GM21619 (cell line): ENCODE measurements around the gene HSFX4.
"Not testable (repeated sequence)": the region's sequence is repeated elsewhere in the genome, so short reads cannot be mapped to it uniquely, and the experiment has no call there.

Source experiments
- ATAC-seq: cut with Tn5 transposase; IDR thresholded peaks from one replicate; pipeline ENCODE4 v1.9.1; 2021; ENCODE audit not compliant: unreplicated experiment

The HSFX4 gene

GRCh38 chrX:149937871-149938426 is 8.6 kb downstream of the HSFX4 start:
- no peak for ATAC-seq

DNA sequence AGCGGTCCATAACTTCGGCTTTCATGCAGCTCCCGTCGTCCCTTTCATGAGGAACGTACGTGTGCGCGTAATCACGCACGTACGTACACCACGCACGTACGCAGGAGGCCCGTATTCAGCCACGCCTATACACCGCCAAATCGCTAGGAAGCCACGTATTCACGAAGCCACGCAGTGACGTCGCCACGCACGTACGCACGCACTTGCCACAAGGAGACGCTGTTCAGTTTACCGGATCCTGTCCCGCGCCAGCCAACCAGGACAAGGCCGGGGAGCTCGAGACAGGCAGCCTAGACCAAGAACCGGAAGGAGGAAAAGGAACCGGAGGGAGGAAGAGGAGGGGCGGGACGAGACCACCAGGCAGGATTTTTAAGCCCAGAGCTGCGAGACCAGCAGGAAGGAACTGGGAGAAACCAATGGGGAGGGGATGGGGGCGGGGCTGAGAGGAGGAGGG is 9.1 kb downstream of the HSFX4 start, which contains the start of gene EOLA2:
Gene EOLA2 (minus strand): TSS at position 65 of the 454 bp plus-strand sequence. CDS start 4,617 bp downstream, outside the sequence.
- ATAC-seq = peak; percentile 65

DNA sequence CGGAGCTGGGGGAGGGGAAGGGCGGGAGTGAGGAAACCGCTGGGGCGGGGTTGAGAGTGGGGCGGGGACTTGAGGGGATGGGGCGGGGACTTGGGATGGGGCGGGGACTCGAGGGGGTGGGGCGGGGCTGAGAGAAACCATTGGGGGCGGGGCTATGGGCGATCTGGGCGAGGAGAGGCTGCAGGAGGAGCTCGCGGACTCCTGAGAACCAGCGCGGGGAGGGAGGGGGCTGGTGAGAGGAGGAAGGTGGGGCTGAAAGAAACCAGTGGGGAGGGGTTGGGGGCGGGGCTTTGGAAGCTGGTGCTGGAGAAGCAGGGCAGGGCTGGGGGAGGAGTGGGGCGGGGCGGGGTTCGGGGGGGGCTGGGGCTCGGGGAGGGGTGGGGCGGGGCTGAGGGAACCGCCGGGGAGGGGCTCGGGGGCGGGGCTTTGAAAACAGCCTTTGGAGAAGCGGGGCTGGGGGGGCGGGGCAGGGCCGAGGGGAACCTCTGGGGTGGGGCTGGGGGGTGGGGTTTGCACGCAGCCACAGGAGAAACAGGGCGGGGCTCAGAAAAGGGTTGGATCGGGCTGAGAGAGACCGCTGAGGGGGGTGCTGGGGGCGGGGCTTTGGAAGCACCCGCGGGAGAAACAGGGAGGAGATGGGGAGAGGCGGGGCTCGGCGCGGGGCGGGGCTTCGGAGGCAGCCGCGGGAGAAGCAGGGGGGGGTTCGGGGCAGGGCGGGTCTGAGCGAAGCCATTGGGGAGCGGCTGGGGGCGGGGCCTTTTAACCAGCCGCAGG is 9.7 kb downstream of the HSFX4 start:
- ATAC-seq = peak; percentile 2

DNA sequence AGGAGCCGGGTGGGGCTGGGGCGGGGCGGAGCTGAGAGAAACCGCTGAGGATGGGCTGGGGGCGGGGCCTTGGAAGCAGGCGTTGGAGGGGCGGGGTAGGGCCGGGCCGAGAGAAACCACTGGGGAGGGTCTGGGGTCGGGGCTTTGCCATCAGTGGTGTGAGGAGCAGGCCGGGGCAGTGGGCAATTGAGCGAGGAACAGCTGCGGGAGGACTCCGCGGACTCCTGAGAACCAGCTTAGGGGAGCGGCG is 10.2 kb downstream of the HSFX4 start:
- ATAC-seq = peak; percentile 6

DNA sequence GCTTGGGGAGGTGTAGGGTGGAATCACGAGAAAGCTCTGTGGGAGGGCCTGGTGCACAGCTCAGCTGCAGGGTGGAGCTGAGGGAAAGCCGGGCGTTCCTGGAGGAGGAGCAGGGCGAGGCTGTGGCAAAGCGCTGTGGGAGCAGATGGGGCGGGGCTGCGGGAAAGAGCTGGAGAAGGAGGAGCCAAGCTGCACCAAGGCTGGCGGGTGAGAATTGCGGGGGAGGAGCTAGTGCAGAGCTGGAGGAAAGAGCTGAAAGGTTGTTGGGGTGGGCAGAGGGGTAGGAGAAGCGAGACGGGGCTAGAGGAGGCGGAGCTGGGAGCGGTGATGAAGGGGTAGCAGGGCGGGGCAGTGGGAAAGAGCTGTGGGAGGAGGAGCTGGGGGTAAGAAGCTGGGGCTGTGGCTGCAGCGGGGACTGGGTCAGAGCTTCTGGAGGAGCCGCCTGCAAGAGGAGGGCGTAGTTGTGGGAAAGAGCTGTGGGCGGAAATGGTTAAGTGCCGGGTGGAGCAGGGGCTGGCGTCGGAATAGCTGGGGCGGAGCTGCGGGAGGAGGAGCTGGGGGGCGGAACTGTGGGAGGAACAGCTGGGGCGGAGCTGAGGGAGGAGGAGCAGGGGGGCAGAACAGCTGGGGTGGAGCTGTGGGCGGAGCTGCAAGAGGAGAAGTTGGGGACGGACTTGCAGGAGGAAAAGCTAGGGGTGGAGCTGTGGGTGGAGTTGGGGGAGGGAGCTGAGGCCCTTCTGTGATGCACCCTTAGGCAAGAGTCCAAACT is 10.7 kb downstream of the HSFX4 start:
- ATAC-seq = peak; percentile 48

- ATAC-seq = not testable (repeated sequence)
These were observed 11.3 kb downstream of the HSFX4 start for GRCh38 chrX:149940674-149941024.

GRCh38 chrX:149945087-149945670 is 15.8 kb downstream of the HSFX4 start:
- not testable (repeated sequence) for ATAC-seq

- ATAC-seq = not testable (repeated sequence)
These were observed 16.4 kb downstream of the HSFX4 start for GRCh38 chrX:149945820-149946219.

DNA sequence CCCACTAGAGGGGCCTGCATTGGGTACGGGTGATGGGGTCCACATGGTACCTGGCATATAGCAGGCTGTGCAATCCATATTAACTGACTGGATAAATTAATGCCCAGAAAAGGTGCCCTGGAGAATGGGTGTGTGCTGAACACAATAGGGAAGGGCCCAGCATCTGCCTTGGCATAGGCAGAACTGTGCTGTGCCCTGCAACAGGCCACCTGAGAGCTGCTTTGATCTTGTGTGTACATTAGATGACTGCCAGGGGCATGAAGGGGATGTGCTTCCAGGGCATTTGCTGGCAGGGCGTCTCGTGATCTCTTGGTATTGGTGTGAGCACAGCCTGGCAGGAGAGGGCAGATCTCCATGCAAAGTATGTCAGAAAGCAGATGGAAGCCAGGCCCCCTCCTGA is 17.6 kb downstream of the HSFX4 start:
- not testable (repeated sequence) for ATAC-seq

DNA sequence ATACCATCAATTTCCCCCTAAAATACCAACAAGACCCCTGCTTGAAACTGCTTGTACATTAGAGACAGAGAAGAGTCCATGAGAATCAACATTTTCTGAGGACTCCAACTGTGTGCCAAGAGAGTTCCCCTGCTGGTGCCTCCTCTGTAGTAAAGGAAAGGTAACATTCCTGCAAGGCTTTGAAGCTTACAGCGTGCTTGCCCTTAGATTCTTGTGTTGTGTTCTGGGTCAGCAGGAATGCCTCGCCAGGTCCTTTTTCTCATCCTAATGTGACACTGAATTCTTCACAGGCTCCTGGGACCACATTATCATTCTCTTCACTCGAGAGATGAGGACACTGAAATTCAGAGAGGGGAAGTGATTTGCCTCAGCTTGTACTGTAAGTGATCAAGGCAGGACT is 18.6 kb downstream of the HSFX4 start:
- no peak for ATAC-seq

- ATAC-seq = no peak
These were observed 20.5 kb downstream of the HSFX4 start for GRCh38 chrX:149949743-149950436.

DNA sequence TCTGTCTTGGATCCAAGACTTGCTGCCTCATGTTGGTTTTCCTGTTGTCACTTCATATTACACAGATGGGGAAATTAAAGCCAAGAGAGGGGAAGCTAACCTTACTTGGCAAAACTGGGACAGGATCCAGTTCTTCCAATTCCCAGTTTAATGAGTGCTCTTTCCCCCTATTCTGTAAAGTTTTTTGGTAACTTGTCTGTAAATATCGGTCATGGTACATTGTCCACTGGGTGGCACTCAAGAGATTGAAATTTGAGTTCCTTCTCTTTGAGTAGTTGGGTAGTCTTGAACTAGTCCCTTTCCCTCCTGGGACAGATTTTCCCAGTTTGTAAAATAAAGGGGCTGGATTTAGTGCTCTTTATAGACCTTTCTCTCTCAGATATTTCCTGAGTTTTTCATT is 21.3 kb downstream of the HSFX4 start:
- no peak for ATAC-seq

GRCh38 chrX:149961572-149961971 is 32.2 kb downstream of the HSFX4 start:
- ATAC-seq = no peak

- no peak for ATAC-seq
These were observed 32.6 kb downstream of the HSFX4 start for GRCh38 chrX:149962010-149962409.

DNA sequence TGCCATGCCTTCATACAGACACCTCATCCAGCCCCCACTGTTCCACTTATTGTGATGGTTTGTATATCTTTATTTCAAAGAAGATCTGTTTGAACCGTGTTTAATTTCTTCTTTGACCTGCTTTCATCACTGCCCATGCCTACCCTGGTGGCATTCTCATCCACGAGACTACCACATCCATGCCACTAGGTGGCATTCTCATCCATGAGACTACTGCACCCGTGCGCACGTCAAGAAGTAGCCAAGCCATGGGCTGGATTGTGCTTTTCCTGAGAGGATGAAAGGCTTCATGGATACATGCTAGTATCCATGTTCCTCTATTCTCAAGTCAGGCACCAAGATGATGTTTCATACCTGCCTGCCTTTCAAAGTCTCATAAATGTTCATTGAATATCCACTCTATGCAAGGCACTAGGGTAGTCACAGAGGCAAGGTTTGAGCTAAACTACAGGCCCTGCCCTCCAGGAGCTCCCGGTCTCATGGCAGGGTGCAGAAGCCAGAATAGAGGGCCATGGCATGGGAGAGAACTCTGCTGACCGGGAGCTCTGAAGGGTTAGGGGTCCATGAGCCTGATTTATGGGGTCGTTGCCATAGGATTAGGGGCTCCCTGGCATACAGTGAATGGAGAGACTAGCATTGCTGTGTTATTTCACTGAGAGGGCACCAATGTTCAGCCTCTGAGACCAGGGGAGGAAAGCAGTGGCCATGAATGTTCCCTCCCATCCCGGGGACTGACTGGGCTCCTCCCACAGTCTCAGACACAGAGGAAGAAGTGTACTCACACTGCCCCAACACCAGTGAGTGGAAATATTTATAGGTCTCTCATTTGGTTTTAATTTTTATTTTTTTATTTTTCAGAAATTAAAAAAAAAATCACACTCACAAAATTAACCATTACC is 33.7 kb downstream of the HSFX4 start:
- ATAC-seq = peak; percentile 66

GRCh38 chrX:149979126-149979644 is 49.8 kb downstream of the HSFX4 start:
- ATAC-seq = no peak
